SH-SY5Y (cell line): ENCODE results near the gene ENTREP1.

Source experiments
- GATA2 ChIP-seq: IDR thresholded peaks from 2 replicates; pipeline ENCODE4 v1.6.1; 2011; ENCODE audit warnings: mild to moderate bottlenecking, low read depth, low read length
- GATA3 ChIP-seq: IDR thresholded peaks from 2 replicates; pipeline ENCODE4 v1.6.1; 2011; ENCODE audit warnings: low read depth, mild to moderate bottlenecking, low read length, moderate library complexity

DNA sequence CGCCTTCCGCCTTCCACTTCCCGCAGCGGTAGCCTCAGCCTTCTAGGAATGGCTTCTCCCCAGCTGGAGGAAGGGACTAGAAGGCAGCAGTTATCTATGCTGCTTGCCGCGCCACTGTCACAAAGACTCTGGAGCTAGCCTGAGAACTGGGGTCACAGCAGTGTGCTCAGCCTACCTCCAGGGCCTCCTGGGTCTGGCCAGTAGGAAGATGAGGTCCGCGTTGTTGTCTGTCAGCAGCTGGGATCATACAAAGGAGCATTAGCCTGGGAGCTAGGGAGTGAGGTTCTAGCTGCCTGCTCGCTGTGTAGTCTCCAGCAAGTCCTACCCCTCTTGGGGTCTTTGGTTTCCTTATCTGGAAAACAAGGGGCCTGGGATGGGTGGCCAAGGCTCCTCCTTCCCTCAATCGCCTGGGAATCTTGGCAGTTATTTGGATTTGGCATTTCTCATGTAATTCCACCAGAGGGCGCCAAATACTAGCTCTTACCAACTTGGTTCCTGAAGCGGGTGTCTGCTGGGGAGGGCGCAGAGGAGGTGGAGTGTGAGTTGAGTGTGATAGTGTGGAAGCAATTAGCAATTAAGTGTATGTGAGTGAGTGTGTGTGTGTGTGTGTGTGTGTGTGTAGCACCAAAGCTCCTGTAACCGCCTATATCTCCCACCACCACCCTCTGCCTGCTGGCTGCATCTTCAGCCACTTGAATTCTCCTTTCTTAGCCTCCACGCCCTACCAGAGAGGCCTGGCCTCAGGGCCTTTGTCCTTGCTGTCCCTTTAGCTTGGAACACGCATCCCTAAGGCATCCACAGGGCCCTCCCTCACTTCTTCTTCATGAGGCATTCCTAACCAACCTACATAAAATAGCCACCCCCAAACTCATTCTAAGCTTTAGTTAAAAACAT lies 97.1 kb downstream of the ENTREP1 start:
- TF ChIP-seq GATA2, result no peak
- TF ChIP-seq GATA3, result no peak
